PC-3 (cell line): ENCODE data around the gene GALNT2. TPM values are rescaled to one million over a fixed set of nuclear protein-coding genes. Genes with fewer than 3 reads are reported as not detected.

Experiments used
- ATAC-seq: fragments of 200-7000 bp; cut with Tn5 transposase; 2 replicates; pipeline ENCODE4 v1.9.1; 2020; ENCODE audit warnings: mild to moderate bottlenecking, moderate library complexity
- BruUV-seq: library from RNA; stranded (reverse); fragments of 400-500 nt; replicated peaks from 2 replicates; lab custom pipeline; 2021; lab: Mats Ljungman, UMichigan
- CTCF ChIA-PET: fragments of 300-600 bp; sonication (Branson Sonifier 250); formaldehyde crosslinking; loops from one replicate; lab custom pipeline; 2022; ENCODE audit warnings: antibody characterized with exemption; lab: Charles Lee
- POLR2A ChIA-PET: fragments of 300-600 bp; sonication (Branson Sonifier 250); formaldehyde crosslinking; loops from one replicate; lab custom pipeline; 2022; ENCODE audit warnings: antibody characterized with exemption; ENCODE audit not compliant: unreplicated experiment; lab: Charles Lee
- DNase-seq: peaks from one replicate; pipeline ENCODE4 v3.0.0-alpha.2; 2015
- H2AFZ ChIP-seq: fragments of 300-600 bp; sonication (generic); 2 replicates; pipeline ENCODE4 v1.6.0; 2016; ENCODE audit warnings: antibody characterized with exemption, low read length
- H3F3A ChIP-seq: fragments of 300-600 bp; sonication (generic); one replicate; pipeline ENCODE4 v1.6.0; 2017; ENCODE audit warnings: antibody characterized with exemption, low read length, control low read depth, mild to moderate bottlenecking; ENCODE audit not compliant: unreplicated experiment
- H3K27ac ChIP-seq: fragments of 300-600 bp; sonication (generic); 2 replicates; pipeline ENCODE4 v1.5.1; 2016; ENCODE audit warnings: mild to moderate bottlenecking, low read length
- H3K27me3 ChIP-seq: fragments of 300-600 bp; sonication (generic); 2 replicates; pipeline ENCODE4 v1.6.1; 2016; ENCODE audit warnings: low read length, mixed read lengths
- H3K36me3 ChIP-seq: fragments of 300-600 bp; sonication (generic); 2 replicates; pipeline ENCODE4 v1.6.1; 2016; ENCODE audit warnings: low read depth, mixed run types, low read length, mixed read lengths
- H3K4me1 ChIP-seq: fragments of 300-600 bp; sonication (generic); 2 replicates; pipeline ENCODE4 v1.5.1; 2016; ENCODE audit warnings: low read length; ENCODE audit not compliant: insufficient read depth
- H3K4me2 ChIP-seq: fragments of 300-600 bp; sonication (generic); 2 replicates; pipeline ENCODE4 v1.6.0; 2016; ENCODE audit warnings: low read length
- H3K4me3 ChIP-seq: fragments of 300-600 bp; sonication (generic); 2 replicates; pipeline ENCODE4 v1.5.1; 2016; ENCODE audit warnings: mild to moderate bottlenecking, low read length, mixed read lengths
- H3K79me2 ChIP-seq: fragments of 300-600 bp; sonication (generic); 2 replicates; pipeline ENCODE4 v1.6.1; 2017; ENCODE audit warnings: low read length, mixed read lengths
- H3K9ac ChIP-seq: fragments of 300-600 bp; sonication (generic); 2 replicates; pipeline ENCODE4 v1.6.0; 2016; ENCODE audit warnings: mild to moderate bottlenecking, low read length
- H3K9me2 ChIP-seq: fragments of 300-600 bp; sonication (generic); replicated peaks from 2 replicates; pipeline ENCODE4 v1.6.1; 2016; ENCODE audit warnings: mixed run types, low read length, mixed read lengths
- H3K9me3 ChIP-seq: fragments of 300-600 bp; sonication (generic); 2 replicates; pipeline ENCODE4 v1.6.1; 2016; ENCODE audit warnings: low read length, mixed read lengths
- H4K20me1 ChIP-seq: fragments of 300-600 bp; sonication (generic); 2 replicates; pipeline ENCODE4 v1.6.1; 2016; ENCODE audit warnings: low read length, mixed read lengths
- CTCF ChIP-seq: fragments of 300-600 bp; sonication (generic); conservative IDR thresholded peaks from 2 replicates; pipeline ENCODE4 v1.5.1; 2017; ENCODE audit warnings: antibody characterized with exemption, low read depth, mild to moderate bottlenecking, low read length
- EZH2 ChIP-seq: fragments of 300-600 bp; sonication (generic); IDR thresholded peaks from one replicate; pipeline ENCODE4 v1.6.1; 2017; ENCODE audit warnings: antibody characterized with exemption, mild to moderate bottlenecking, low read length; ENCODE audit not compliant: unreplicated experiment
- EZH2phosphoT487 ChIP-seq: fragments of 300-600 bp; sonication (generic); IDR thresholded peaks from 2 replicates; pipeline ENCODE4 v1.6.1; 2018; ENCODE audit warnings: mild to moderate bottlenecking, antibody characterized with exemption, low read length, borderline replicate concordance
- intact Hi-C: fragments of 100-400 bp; cut with micrococcal nuclease; formaldehyde crosslinking; loops from 2 replicates; pipeline ENCODE4 v1.9.0; 2023
- total RNA-seq: library from RNA; depleted of rRNA; stranded (reverse); fragments of >200 nt; gene quantifications from 2 replicates; pipeline ENCODE4 v1.2.3, GENCODE V29; 2014

GALNT2 gene
- total RNA-seq, 1 experiment from 2014 or later: 182 TPM

- H4K20me1 ChIP-seq: peaks cover 6% of the 10 kb centered on the region; the same call in 1 of the 2 replicates
- H3K27ac ChIP-seq: no peak overlapping the region
- intact Hi-C loops: no loop called here
- no peak overlapping the region for H3K4me2 ChIP-seq
- no peak overlapping the region for H2AFZ ChIP-seq
- H3K4me1 ChIP-seq: peaks cover 36% of the 10 kb centered on the region
- ATAC-seq: no peak
- no peaks in the 10 kb centered on the region for H3F3A ChIP-seq
- no peak overlapping the region for H3K9ac ChIP-seq
- CTCF ChIA-PET: no interaction called here
- no peak overlapping the region for H3K4me3 ChIP-seq
- no peaks in the 10 kb centered on the region for H3K27me3 ChIP-seq
- POLR2A ChIA-PET: no interaction called here
- no TSS peak for BruUV-seq
- H3K79me2 ChIP-seq: peaks cover 100% of the 10 kb centered on the region
- H3K9me3 ChIP-seq: no peaks in the 10 kb centered on the region
- H3K36me3 ChIP-seq: peaks cover 5% of the 10 kb centered on the region; the same call in 1 of the 2 replicates
- DNase-seq: no peak
- TF ChIP-seq EZH2phosphoT487: no peak
- H3K9me2 ChIP-seq: no peaks in the 10 kb centered on the region
Observed at GRCh38 chr1:230156536-230156935, 89.5 kb downstream of the GALNT2 start.

- no peak overlapping the region for H3K4me3 ChIP-seq
- no TSS peak for BruUV-seq
- H4K20me1 ChIP-seq: peaks cover 6% of the 10 kb centered on the region; the same call in 1 of the 2 replicates
- intact Hi-C loops: no loop called here
- H3K27me3 ChIP-seq: no peaks in the 10 kb centered on the region
- no peaks in the 10 kb centered on the region for H3K9me3 ChIP-seq
- peak overlapping the region; percentile 58 for H3K4me2 ChIP-seq
- no peak for TF ChIP-seq CTCF
- TF ChIP-seq EZH2phosphoT487: no peak
- TF ChIP-seq EZH2: no peak
- H3K9ac ChIP-seq: peak overlapping the region; percentile 29
- DNase-seq (peak; percentile 51), ATAC-seq (peak; percentile 67)
- H2AFZ ChIP-seq: no peak overlapping the region
- H3K27ac ChIP-seq: peak overlapping the region; percentile 60
- ChIA-PET POLR2A (no interaction called here), CTCF (no interaction called here)
- peaks cover 100% of the 10 kb centered on the region for H3K79me2 ChIP-seq
- H3F3A ChIP-seq: no peaks in the 10 kb centered on the region
- H3K36me3 ChIP-seq: peaks cover 5% of the 10 kb centered on the region; the same call in 1 of the 2 replicates
- H3K4me1 ChIP-seq: peaks cover 36% of the 10 kb centered on the region
- H3K9me2 ChIP-seq: no peaks in the 10 kb centered on the region
Observed at GRCh38 chr1:230157420-230158390, 90.7 kb downstream of the GALNT2 start.

- Histone ChIP-seq H3K27me3 (no peaks in the 10 kb centered on the region), H3K4me1 (peaks cover 36% of the 10 kb centered on the region), H3K79me2 (peaks cover 100% of the 10 kb centered on the region), H3K9me3 (no peaks in the 10 kb centered on the region), H3K27ac (peak overlapping the region; percentile 60), H3K9ac (peak overlapping the region; percentile 29), H3K4me3 (0 out of 2 replicates have a peak overlapping the region, but pooled peaks have one; percentile 6), H3F3A (no peaks in the 10 kb centered on the region), H3K4me2 (peak overlapping the region; percentile 58), H3K9me2 (no peaks in the 10 kb centered on the region), H3K36me3 (peaks cover 5% of the 10 kb centered on the region; the same call in 1 of the 2 replicates), H4K20me1 (peaks cover 6% of the 10 kb centered on the region; the same call in 1 of the 2 replicates), H2AFZ (no peak overlapping the region)
- POLR2A ChIA-PET: no interaction called here
- ATAC-seq: peak; percentile 52
- BruUV-seq: no TSS peak
- CTCF ChIA-PET: no interaction called here
- DNase-seq: peak; percentile 91
- intact Hi-C loops: no loop called here
- TF ChIP-seq EZH2phosphoT487 (no peak), EZH2 (no peak), CTCF (no peak)
Observed at GRCh38 chr1:230158415-230159291, 91.6 kb downstream of the GALNT2 start.
